Gastrocnemius medialis (tissue), 4 donors: ENCODE data around the gene SRCAP. TPM values are rescaled to one million over a fixed set of nuclear protein-coding genes. Genes with fewer than 3 reads are reported as not detected.

Experiments
- ATAC-seq, 2 donors: fragments of 150-250 bp; one replicate each; pipeline ENCODE4 v1.9.1; 2016
- DNase-seq, 2 donors: peaks; one replicate each; pipeline ENCODE4 v3.0.0-alpha.2; 2019
- H3K27ac ChIP-seq, 4 donors: fragments of 200-600 bp; sonication (generic); 1 replicate in 1 of 4; 2 replicates in 3 of 4; pipeline ENCODE4 v1.5.1; 2016 to 2018; ENCODE audit warnings: mild to moderate bottlenecking in 2 of 4, moderate library complexity in 1 of 4
- H3K27me3 ChIP-seq, 3 donors: fragments of 200-600 bp; sonication (generic) in 2 of 3; 1 replicate in 1 of 3; 2 replicates in 2 of 3; pipeline versions ENCODE4 v1.5.1 to v1.6.0; 2016 to 2019; ENCODE audit warnings: mild to moderate bottlenecking in 1 of 3, moderate library complexity in 1 of 3
- H3K36me3 ChIP-seq, 2 donors: fragments of 200-600 bp; sonication (generic) in 1 of 2; one replicate each; pipeline ENCODE4 v1.5.1; 2017 to 2018
- H3K4me1 ChIP-seq, 2 donors: fragments of 200-600 bp; sonication (generic) in 1 of 2; one replicate each; pipeline ENCODE4 v1.5.1; 2016 to 2017; ENCODE audit warnings: mild to moderate bottlenecking in 2 of 2
- H3K4me3 ChIP-seq, 4 donors: fragments of 200-600 bp; sonication (generic) in 3 of 4; 1 replicate in 1 of 4; 2 replicates in 3 of 4; pipeline ENCODE4 v1.5.1; 2016 to 2019; ENCODE audit warnings: mild to moderate bottlenecking in 2 of 4
- H3K9me3 ChIP-seq, 3 donors: fragments of 200-600 bp; sonication (generic) in 2 of 3; 1 replicate in 1 of 3; 2 replicates in 2 of 3; pipeline ENCODE4 v1.5.1; 2016 to 2019
- CTCF ChIP-seq, 5 experiments: fragments of 450-650 bp in 3 of 5; fragments of 200-600 bp in 2 of 5; sonication (generic) in 2 of 5; IDR thresholded peaks in 4 of 5; conservative IDR thresholded peaks in 1 of 5; 1 replicate in 4 of 5; 2 replicates in 1 of 5; pipeline ENCODE4 v1.5.1; 2016 to 2019; ENCODE audit warnings: antibody characterized with exemption in 5 of 5, mild to moderate bottlenecking in 3 of 5, moderate library complexity in 3 of 5
- POLR2A ChIP-seq, 2 donors: fragments of 450-650 bp; IDR thresholded peaks; one replicate each; pipeline ENCODE4 v1.6.1; 2017; ENCODE audit warnings: antibody characterized with exemption in 2 of 2, mild to moderate bottlenecking in 2 of 2, moderate library complexity in 2 of 2
- in situ Hi-C, 4 donors: fragments of 200-750 bp; cut with MboI; loops; one replicate each; pipeline versions ENCODE4 v1.15.0 to v1.8.0; 2017; ENCODE audit warnings: low sequenced_read_pairs in 4 of 4
- intact Hi-C: fragments of 100-400 bp; cut with DNase I; formaldehyde crosslinking; loops from one replicate; pipeline ENCODE4 v1.15.1; 2023; ENCODE audit warnings: low total_unique reads
- total RNA-seq, 4 donors: library from RNA; depleted of rRNA; stranded (reverse); fragments of >200 nt; gene quantifications; one replicate each; pipeline versions ENCODE4 v1.1.0 to v1.2.3, GENCODE V29; 2016

Gene SRCAP
- total RNA-seq, 4 donors from 2014 or later = 15.3 to 25.5 (median 21.9) TPM

DNA sequence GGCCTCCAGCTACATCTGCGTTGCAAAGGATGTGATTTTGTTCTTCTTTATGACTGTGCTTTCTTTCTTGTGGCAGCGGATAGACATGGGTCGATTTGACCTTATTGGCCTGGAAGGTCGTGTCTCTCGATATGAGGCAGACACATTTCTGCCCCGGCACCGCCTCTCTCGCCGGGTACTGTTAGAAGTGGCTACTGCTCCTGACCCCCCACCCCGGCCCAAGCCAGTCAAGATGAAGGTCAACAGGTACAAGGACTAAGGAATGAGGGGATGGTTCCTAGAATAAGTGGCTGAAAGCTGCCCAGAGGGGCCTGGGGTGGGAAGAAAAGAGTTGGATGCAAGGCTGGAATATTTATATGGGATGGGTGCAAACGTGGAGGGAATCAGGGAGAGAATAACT lies 21.1 kb downstream of the SRCAP start:
- Histone ChIP-seq H3K4me1 (no peaks in the 10 kb centered on the region), H3K4me3 (no peak overlapping the region), H3K36me3 (peaks cover 0 to 97% of the 10 kb centered on the region in 2 donors), H3K27ac (no peak overlapping the region), H3K27me3 (no peaks in the 10 kb centered on the region), H3K9me3 (no peaks in the 10 kb centered on the region)
- no peak for ATAC-seq
- DNase-seq = no peak
- in situ Hi-C loops (no loop called here), intact Hi-C loops (no loop called here)
- no peak for TF ChIP-seq CTCF (IDR thresholded peaks at IDR 0.05 in 4 of 5, conservative IDR thresholded peaks at IDR 0.05 in 1 of 5)
- TF ChIP-seq POLR2A (IDR thresholded peaks at IDR 0.05) = no peak

DNA sequence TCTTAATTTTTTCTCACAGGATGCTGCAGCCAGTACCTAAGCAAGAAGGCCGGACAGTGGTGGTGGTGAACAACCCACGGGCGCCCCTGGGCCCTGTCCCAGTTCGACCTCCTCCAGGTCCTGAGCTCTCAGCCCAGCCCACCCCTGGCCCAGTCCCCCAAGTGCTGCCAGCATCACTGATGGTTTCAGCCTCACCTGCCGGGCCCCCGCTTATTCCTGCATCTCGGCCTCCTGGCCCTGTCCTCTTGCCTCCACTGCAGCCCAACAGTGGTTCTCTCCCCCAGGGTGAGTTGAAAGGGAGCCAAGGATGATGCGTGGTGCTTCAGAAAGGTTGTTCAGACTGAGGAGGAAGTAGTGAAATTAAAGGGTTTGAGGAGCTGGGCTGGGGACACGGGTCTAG lies 21.7 kb downstream of the SRCAP start:
- Histone ChIP-seq H3K4me3 (no peak overlapping the region), H3K27ac (no peak overlapping the region), H3K4me1 (no peaks in the 10 kb centered on the region), H3K27me3 (no peaks in the 10 kb centered on the region), H3K36me3 (peaks cover 0 to 97% of the 10 kb centered on the region in 2 donors), H3K9me3 (no peaks in the 10 kb centered on the region)
- in situ Hi-C loops = no loop called here
- intact Hi-C loops = no loop called here
- ATAC-seq (no peak), DNase-seq (no peak)
- TF ChIP-seq POLR2A (IDR thresholded peaks at IDR 0.05) (no peak), CTCF (IDR thresholded peaks at IDR 0.05 in 4 of 5, conservative IDR thresholded peaks at IDR 0.05 in 1 of 5) (no peak)

- in situ Hi-C loops (no loop called here), intact Hi-C loops (no loop called here)
- Histone ChIP-seq H3K4me3 (no peak overlapping the region), H3K27ac (no peak overlapping the region), H3K36me3 (peaks cover 0 to 94% of the 10 kb centered on the region in 2 donors), H3K9me3 (no peaks in the 10 kb centered on the region), H3K27me3 (no peaks in the 10 kb centered on the region), H3K4me1 (no peaks in the 10 kb centered on the region)
- no peak for DNase-seq
- no peak for TF ChIP-seq CTCF (IDR thresholded peaks at IDR 0.05 in 4 of 5, conservative IDR thresholded peaks at IDR 0.05 in 1 of 5)
- no peak for TF ChIP-seq POLR2A (IDR thresholded peaks at IDR 0.05)
- no peak for ATAC-seq
Measured at GRCh38 chr16:30721167-30721566, 22.2 kb downstream of the SRCAP start.

DNA sequence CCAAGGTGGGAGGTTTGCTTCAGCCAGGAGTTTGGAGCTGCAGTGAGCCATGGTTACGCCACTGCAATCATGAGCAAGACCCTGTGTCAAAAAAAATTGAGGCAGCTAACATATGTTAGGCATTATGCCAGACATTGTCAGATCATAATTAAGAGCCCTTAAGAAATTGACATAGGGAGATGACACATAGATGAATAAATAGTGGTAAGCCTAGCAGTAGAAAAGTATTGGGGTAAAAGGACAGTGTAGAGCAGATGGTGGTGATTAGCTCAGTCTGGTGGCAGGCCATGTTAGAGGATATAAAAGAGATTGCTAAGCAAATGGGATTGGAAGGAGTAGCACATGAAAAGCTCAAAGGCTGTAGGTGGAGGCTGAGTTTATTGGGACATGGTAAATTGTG lies 22.6 kb downstream of the SRCAP start:
- H3K4me1 ChIP-seq = no peaks in the 10 kb centered on the region
- intact Hi-C loops = no loop called here

More for the DNA sequence above, 22.6 kb downstream of the SRCAP start:
- H3K4me3 ChIP-seq = no peak overlapping the region
- DNase-seq (no peak), ATAC-seq (no peak)
- no peak overlapping the region for H3K27ac ChIP-seq
- H3K9me3 ChIP-seq = no peaks in the 10 kb centered on the region
- H3K36me3 ChIP-seq = peaks cover 0 to 90% of the 10 kb centered on the region in 2 donors
- TF ChIP-seq POLR2A (IDR thresholded peaks at IDR 0.05) (no peak), CTCF (IDR thresholded peaks at IDR 0.05 in 4 of 5, conservative IDR thresholded peaks at IDR 0.05 in 1 of 5) (no peak)
- H3K27me3 ChIP-seq = no peaks in the 10 kb centered on the region
- in situ Hi-C loops = no loop called here
